ENCODE measurements around the gene ZNF608.

Gene ZNF608

DNA sequence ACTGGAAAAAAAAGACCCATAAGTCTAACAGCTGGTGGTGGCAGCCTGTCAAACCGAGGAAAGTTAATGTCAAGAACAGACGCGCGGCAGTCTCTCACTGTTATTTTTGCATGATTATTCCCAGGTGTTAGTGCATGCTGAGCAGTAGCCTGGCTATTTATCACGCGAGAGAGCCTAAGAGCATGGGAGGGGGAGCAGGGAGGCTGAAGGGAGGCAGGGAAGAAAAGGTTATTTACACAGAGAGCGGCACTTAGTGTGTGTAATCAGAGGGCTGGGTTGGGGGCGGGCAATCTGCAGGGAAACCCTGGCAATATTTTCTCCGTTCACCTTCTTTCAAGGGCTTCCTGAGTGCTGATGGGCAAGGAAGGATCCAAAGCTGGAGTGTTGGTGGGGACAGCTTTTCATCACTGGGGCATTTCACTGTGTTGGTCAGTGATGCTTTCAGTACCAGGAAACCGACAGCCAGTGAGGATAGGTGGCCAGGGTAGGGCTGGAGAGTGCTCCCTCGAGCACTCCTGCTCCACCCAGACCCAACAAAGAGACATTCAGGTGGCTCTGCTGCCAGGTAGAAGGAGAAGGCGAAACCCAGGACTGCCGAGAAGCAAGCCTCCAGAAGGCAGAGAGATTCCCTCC is 39.6 kb downstream of the ZNF608 start:
- no peak for DNase-seq (ENCODE audit: low read depth in 1 of 2, low spot score in 1 of 2)
- H3K27ac ChIP-seq (replicated peaks), result no peak overlapping the region

DNA sequence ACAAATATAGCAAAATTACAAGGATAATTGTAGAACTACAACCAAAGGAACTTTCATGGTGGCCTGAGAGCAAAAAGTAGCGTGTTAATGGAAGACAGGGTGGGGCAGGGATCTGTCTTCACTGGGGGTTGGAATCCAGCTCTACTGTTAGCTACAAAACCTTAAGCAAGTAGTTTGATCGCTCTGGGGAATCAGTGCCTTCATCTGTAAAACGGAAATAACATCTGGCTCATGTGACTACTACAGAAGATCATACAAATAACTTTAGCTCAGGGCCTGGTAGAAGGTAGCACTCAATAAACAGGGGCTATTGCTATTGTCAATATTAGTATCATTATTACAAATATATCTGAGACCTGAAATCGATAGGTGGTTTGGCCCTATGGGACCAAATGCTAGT is 40.4 kb downstream of the ZNF608 start:
- no peak for TF ChIP-seq POLR2AphosphoS5 (IDR thresholded peaks at IDR 0.05; ENCODE audit: low read depth)
- no peak for TF ChIP-seq GABPA (IDR thresholded peaks at IDR 0.05; ENCODE audit: low read depth)
- TF ChIP-seq, protein P1, sequence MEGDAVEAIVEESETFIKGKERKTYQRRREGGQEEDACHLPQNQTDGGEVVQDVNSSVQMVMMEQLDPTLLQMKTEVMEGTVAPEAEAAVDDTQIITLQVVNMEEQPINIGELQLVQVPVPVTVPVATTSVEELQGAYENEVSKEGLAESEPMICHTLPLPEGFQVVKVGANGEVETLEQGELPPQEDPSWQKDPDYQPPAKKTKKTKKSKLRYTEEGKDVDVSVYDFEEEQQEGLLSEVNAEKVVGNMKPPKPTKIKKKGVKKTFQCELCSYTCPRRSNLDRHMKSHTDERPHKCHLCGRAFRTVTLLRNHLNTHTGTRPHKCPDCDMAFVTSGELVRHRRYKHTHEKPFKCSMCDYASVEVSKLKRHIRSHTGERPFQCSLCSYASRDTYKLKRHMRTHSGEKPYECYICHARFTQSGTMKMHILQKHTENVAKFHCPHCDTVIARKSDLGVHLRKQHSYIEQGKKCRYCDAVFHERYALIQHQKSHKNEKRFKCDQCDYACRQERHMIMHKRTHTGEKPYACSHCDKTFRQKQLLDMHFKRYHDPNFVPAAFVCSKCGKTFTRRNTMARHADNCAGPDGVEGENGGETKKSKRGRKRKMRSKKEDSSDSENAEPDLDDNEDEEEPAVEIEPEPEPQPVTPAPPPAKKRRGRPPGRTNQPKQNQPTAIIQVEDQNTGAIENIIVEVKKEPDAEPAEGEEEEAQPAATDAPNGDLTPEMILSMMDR (IDR thresholded peaks at IDR 0.05; ENCODE audit: insufficient read depth, low read length), result no peak
- TF ChIP-seq, protein P2, sequence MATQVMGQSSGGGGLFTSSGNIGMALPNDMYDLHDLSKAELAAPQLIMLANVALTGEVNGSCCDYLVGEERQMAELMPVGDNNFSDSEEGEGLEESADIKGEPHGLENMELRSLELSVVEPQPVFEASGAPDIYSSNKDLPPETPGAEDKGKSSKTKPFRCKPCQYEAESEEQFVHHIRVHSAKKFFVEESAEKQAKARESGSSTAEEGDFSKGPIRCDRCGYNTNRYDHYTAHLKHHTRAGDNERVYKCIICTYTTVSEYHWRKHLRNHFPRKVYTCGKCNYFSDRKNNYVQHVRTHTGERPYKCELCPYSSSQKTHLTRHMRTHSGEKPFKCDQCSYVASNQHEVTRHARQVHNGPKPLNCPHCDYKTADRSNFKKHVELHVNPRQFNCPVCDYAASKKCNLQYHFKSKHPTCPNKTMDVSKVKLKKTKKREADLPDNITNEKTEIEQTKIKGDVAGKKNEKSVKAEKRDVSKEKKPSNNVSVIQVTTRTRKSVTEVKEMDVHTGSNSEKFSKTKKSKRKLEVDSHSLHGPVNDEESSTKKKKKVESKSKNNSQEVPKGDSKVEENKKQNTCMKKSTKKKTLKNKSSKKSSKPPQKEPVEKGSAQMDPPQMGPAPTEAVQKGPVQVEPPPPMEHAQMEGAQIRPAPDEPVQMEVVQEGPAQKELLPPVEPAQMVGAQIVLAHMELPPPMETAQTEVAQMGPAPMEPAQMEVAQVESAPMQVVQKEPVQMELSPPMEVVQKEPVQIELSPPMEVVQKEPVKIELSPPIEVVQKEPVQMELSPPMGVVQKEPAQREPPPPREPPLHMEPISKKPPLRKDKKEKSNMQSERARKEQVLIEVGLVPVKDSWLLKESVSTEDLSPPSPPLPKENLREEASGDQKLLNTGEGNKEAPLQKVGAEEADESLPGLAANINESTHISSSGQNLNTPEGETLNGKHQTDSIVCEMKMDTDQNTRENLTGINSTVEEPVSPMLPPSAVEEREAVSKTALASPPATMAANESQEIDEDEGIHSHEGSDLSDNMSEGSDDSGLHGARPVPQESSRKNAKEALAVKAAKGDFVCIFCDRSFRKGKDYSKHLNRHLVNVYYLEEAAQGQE (IDR thresholded peaks at IDR 0.05; ENCODE audit: insufficient replicate concordance, low read depth), result no peak
- TF ChIP-seq SPI1 (IDR thresholded peaks at IDR 0.05; ENCODE audit: borderline replicate concordance, low read depth), result no peak
- no peak overlapping the region for H3K4me3 ChIP-seq (replicated peaks; ENCODE audit: insufficient read depth, low read length)
- H3K27ac ChIP-seq (replicated peaks), result no peak overlapping the region
- no peaks in the 10 kb centered on the region for H3K27me3 ChIP-seq (ENCODE audit: insufficient read depth, poor library complexity, severe bottlenecking)
- no peak for DNase-seq (ENCODE audit: low read depth in 1 of 2, low spot score in 1 of 2)

More for the DNA sequence above, 39.6 kb downstream of the ZNF608 start:
- H3K27me3 ChIP-seq (ENCODE audit: insufficient read depth, poor library complexity, severe bottlenecking), result no peaks in the 10 kb centered on the region
- TF ChIP-seq, protein P1 (IDR thresholded peaks at IDR 0.05; ENCODE audit: insufficient read depth, low read length), result no peak
- TF ChIP-seq POLR2AphosphoS5 (IDR thresholded peaks at IDR 0.05; ENCODE audit: low read depth), result no peak
- no peak for TF ChIP-seq GABPA (IDR thresholded peaks at IDR 0.05; ENCODE audit: low read depth)
- no peak overlapping the region for H3K4me3 ChIP-seq (replicated peaks; ENCODE audit: insufficient read depth, low read length)

DNA sequence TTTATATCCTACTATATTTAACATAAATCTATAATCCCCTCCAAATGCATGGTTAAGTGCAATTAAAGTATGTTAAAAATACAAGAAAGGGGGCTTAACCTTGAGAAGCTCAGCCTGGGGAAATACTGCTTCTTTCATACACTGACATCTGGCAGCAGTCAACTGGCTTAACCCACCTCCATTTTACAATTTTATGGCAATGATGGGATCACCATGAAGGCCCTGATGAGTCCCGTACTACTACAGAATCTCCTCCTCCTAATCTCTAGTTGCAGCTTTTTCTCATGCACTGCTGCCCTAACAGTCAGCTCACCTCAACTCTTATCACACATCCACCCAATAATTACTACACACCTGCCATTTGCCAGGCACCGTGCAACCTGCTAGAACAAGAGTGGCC is 40.9 kb downstream of the ZNF608 start:
- Histone ChIP-seq H3K27ac (replicated peaks) (no peak overlapping the region), H3K4me3 (replicated peaks; ENCODE audit: insufficient read depth, low read length) (no peak overlapping the region), H3K27me3 (ENCODE audit: insufficient read depth, poor library complexity, severe bottlenecking) (no peaks in the 10 kb centered on the region)
- no peak for TF ChIP-seq POLR2AphosphoS5 (IDR thresholded peaks at IDR 0.05; ENCODE audit: low read depth)
- TF ChIP-seq GABPA (IDR thresholded peaks at IDR 0.05; ENCODE audit: low read depth), result no peak
- TF ChIP-seq SPI1 (IDR thresholded peaks at IDR 0.05; ENCODE audit: borderline replicate concordance, low read depth), result no peak
- TF ChIP-seq, protein P1 (IDR thresholded peaks at IDR 0.05; ENCODE audit: insufficient read depth, low read length), result no peak
- DNase-seq (ENCODE audit: low read depth in 1 of 2, low spot score in 1 of 2), result no peak

DNA sequence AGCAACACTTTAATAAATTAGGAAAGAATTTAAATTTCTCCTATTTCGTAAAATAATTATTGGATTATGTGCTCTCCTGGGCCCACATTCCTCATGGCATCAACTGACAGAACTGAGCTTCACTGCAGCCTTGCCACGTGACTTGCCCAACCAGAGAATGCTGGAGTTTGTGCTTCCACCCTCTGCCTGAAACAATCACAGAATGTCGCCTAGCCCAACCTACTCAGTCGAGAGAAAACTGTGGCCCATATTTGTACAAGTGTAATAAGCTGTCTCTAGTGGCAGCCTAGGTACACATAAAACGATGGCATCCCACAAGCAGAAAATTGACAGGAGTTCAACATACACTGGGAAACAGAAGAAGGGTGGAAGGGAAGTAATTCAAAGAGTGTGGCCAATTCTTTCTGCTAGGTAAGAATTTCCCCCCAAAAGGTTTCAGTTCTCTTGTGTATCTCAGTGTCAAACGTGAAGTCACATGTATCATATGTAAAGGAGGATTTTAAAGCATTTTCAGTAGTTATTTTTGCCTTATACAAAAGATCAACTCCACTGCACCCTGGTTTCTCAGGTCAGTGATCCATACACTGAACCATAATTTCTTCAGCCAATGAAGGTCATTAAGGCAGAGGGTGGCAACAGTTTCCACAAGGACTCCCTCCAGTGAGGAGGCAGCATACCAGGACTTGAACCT is 41.7 kb downstream of the ZNF608 start:
- no peak overlapping the region for H3K27ac ChIP-seq (replicated peaks)
- no peak for DNase-seq (ENCODE audit: low read depth in 1 of 2, low spot score in 1 of 2)
- TF ChIP-seq SPI1 (IDR thresholded peaks at IDR 0.05; ENCODE audit: borderline replicate concordance, low read depth), result no peak
- TF ChIP-seq, protein P1 (IDR thresholded peaks at IDR 0.05; ENCODE audit: insufficient read depth, low read length), result no peak
- TF ChIP-seq POLR2AphosphoS5 (IDR thresholded peaks at IDR 0.05; ENCODE audit: low read depth), result no peak
- TF ChIP-seq, protein P2 (IDR thresholded peaks at IDR 0.05; ENCODE audit: insufficient replicate concordance, low read depth), result no peak
- TF ChIP-seq GABPA (IDR thresholded peaks at IDR 0.05; ENCODE audit: low read depth), result no peak
- H3K27me3 ChIP-seq (ENCODE audit: insufficient read depth, poor library complexity, severe bottlenecking), result no peaks in the 10 kb centered on the region
- no peak overlapping the region for H3K4me3 ChIP-seq (replicated peaks; ENCODE audit: insufficient read depth, low read length)

Data from HL-60 (cell line).